NCI-H510A (cell line): Measurements from ENCODE around the gene CREB5.

ENCODE experiments used
- DNase-seq: peaks from one replicate; lab custom pipeline; 2025; lab: John Stamatoyannopoulos, UW

CREB5 gene

GRCh38 chr7:28480595-28480994, 68.3 kb downstream of the CREB5 start:
- no peak for DNase-seq

- DNase-seq, result no peak
Observed at GRCh38 chr7:28481091-28481926, 69.0 kb downstream of the CREB5 start.

GRCh38 chr7:28483112-28483511, 70.8 kb downstream of the CREB5 start:
- no peak for DNase-seq

GRCh38 chr7:28483908-28484605, 71.7 kb downstream of the CREB5 start:
- no peak for DNase-seq

- no peak for DNase-seq
Observed at GRCh38 chr7:28484606-28484935, 72.3 kb downstream of the CREB5 start.

- no peak for DNase-seq
Observed at GRCh38 chr7:28487487-28487886, 75.2 kb downstream of the CREB5 start.

GRCh38 chr7:28488061-28488791, 75.9 kb downstream of the CREB5 start:
- DNase-seq, result no peak

GRCh38 chr7:28490831-28491230, 78.5 kb downstream of the CREB5 start:
- no peak for DNase-seq

- DNase-seq, result no peak
Observed at GRCh38 chr7:28493477-28493876, 81.2 kb downstream of the CREB5 start.

GRCh38 chr7:28497009-28497408, 84.7 kb downstream of the CREB5 start:
- DNase-seq, result no peak

GRCh38 chr7:28498636-28499035, 86.3 kb downstream of the CREB5 start:
- DNase-seq, result no peak

GRCh38 chr7:28500138-28500537, 87.8 kb downstream of the CREB5 start:
- DNase-seq, result no peak

- no peak for DNase-seq
Observed at GRCh38 chr7:28502408-28502807, 90.1 kb downstream of the CREB5 start.

GRCh38 chr7:28503396-28503795, 91.1 kb downstream of the CREB5 start:
- DNase-seq, result no peak

- no peak for DNase-seq
Observed at GRCh38 chr7:28505014-28505413, 92.7 kb downstream of the CREB5 start.

- no peak for DNase-seq
Observed at GRCh38 chr7:28505867-28506266, 93.5 kb downstream of the CREB5 start.

- DNase-seq, result no peak
Observed at GRCh38 chr7:28507525-28508282, 95.4 kb downstream of the CREB5 start.

GRCh38 chr7:28509251-28510025, 97.1 kb downstream of the CREB5 start:
- DNase-seq, result no peak

GRCh38 chr7:28510026-28510369, 97.7 kb downstream of the CREB5 start:
- no peak for DNase-seq

- no peak for DNase-seq
Observed at GRCh38 chr7:28512668-28513440, 100.5 kb downstream of the CREB5 start.
